22Rv1 (cell line): Measurements from ENCODE around the gene ZNF689.

Source experiments
- H3K27ac ChIP-seq: fragments of 450-650 bp; 2 replicates; pipeline ENCODE4 v1.5.1; 2017
- ZFX ChIP-seq: fragments of 450-650 bp; IDR thresholded peaks from 2 replicates; pipeline ENCODE4 v1.6.1; 2017; ENCODE audit warnings: antibody characterized with exemption, borderline replicate concordance
- TF ChIP-seq, protein P1 (sequence below): fragments of 450-650 bp; IDR thresholded peaks from 2 replicates; pipeline ENCODE4 v1.5.1; 2017; ENCODE audit warnings: mild to moderate bottlenecking

Gene ZNF689

GRCh38 chr16:30571445-30572322 is 38.5 kb downstream of the ZNF689 start, which contains the start of gene ZNF688:
ZNF688 (minus strand) TSS chr16:30571714; CDS start chr16:30571629, 85 bp downstream.
- H3K27ac ChIP-seq, result peak within 1 kb of the TSS; percentile 89
- TF ChIP-seq, protein P1, sequence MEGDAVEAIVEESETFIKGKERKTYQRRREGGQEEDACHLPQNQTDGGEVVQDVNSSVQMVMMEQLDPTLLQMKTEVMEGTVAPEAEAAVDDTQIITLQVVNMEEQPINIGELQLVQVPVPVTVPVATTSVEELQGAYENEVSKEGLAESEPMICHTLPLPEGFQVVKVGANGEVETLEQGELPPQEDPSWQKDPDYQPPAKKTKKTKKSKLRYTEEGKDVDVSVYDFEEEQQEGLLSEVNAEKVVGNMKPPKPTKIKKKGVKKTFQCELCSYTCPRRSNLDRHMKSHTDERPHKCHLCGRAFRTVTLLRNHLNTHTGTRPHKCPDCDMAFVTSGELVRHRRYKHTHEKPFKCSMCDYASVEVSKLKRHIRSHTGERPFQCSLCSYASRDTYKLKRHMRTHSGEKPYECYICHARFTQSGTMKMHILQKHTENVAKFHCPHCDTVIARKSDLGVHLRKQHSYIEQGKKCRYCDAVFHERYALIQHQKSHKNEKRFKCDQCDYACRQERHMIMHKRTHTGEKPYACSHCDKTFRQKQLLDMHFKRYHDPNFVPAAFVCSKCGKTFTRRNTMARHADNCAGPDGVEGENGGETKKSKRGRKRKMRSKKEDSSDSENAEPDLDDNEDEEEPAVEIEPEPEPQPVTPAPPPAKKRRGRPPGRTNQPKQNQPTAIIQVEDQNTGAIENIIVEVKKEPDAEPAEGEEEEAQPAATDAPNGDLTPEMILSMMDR, result no peak

DNA sequence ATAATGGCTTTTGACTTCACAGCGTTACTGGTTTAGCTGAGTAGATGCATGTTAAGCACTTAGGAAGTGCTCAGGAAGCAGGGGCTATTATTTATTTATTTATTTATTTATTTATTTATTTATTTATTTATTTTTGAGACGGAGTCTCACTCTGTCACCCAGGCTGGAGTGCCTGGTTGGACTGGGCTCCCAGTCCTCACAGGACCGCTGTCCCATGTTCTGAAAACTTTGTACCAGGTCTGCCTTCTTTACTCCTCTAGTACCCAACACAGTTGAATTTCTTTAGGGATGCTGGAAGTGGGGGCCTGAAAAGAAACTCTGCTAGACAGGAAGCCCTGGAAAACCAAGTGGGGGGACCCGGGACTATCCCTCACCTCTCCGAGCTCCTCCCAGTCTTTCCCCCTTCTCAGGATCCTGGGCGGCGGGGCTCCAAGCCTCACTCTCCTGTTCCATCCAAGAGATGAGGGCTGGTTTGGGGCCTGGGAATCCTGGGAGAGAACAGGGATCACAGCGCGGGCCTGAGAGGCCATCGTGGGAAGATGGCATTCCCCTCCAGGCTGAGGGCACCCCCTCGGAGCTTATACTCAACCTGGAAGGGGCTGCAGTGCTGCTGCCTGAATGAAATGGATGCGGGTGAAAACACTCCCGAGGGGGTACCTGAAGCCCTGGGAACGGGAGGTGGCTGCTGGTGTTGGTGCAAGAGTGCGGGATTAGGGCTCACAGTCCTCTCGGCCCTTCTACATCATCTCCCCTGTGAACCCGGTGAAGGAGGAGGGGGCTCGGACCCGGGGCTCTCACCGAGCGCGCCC is 39.3 kb downstream of the ZNF689 start:
- H3K27ac ChIP-seq, result peak overlapping the region; percentile 89
- no peak for TF ChIP-seq ZFX
- TF ChIP-seq, protein P1, result no peak

GRCh38 chr16:30569746-30570635 is 40.2 kb downstream of the ZNF689 start:
- no peak for TF ChIP-seq ZFX
- TF ChIP-seq, protein P1, result no peak
- peak overlapping the region; percentile 89; the same call in 1 of the 2 replicates for H3K27ac ChIP-seq

GRCh38 chr16:30569281-30569680 is 40.9 kb downstream of the ZNF689 start:
- H3K27ac ChIP-seq, result no peak overlapping the region
- TF ChIP-seq ZFX, result no peak
- TF ChIP-seq, protein P1, result no peak

GRCh38 chr16:30567991-30568638 is 42.1 kb downstream of the ZNF689 start:
- no peak for TF ChIP-seq ZFX
- TF ChIP-seq, protein P1, result no peak
- no peak overlapping the region for H3K27ac ChIP-seq

DNA sequence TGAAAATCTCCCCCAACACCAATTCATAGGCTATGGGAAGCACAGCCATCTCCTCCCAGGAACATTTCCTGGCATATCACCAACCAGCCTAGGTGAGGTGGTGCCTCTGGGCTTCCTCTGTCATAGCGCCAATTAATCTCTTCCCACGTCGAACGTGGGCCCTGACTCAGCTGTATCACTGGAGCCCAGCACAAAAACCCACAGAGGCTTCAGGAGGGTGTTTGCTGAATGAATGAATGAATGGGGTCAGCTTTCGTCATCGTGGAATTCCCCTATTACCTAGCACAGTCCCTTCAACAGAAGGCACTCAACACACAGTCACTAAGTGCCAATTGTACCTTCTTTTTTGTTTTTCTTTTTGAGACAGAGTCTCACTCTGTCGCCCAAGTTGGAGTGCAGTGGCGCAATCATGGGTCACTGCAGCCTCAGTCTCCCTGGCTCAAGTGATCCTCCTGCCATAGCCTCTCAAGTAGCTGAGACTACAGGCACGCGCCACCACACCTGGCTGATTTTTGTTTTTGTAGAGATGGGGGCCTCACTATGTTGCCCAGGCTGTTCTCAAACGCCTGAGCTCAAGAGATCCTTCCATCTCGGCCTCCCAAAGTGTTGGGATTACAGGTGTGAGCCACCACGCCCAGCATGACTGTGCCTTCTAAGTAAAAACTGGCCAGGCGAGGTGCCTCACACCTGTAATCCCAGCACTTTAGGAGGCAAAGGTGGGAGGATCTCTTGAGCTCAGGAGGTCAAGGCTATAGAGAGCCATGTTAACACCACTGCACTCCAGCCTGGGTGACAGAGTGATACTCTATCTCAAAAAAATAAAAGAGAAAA is 42.8 kb downstream of the ZNF689 start:
- TF ChIP-seq, protein P1, result no peak
- no peak for TF ChIP-seq ZFX
- no peak overlapping the region for H3K27ac ChIP-seq
